H1 (cell line): Measurements from ENCODE around the gene LCLAT1. TPM values are rescaled to one million over a fixed set of nuclear protein-coding genes. Genes with fewer than 3 reads are reported as not detected.

Source experiments
- CTCF ChIA-PET: fragments of 300-600 bp; sonication (Branson Sonifier 250); formaldehyde crosslinking; loops from one replicate; lab custom pipeline; 2021; ENCODE audit not compliant: partially characterized antibody; lab: Charles Lee
- POLR2A ChIA-PET: fragments of 300-600 bp; sonication (Branson Sonifier 250); formaldehyde crosslinking; loops from one replicate; lab custom pipeline; 2021; ENCODE audit warnings: inconsistent platforms; ENCODE audit not compliant: partially characterized antibody; lab: Charles Lee
- DNase-seq, 2 experiments: peaks; one replicate each; pipeline versions ENCODE4 v3.0.0 to v3.0.0-alpha.2; 2010 to 2022; ENCODE audit warnings: low spot score in 2 of 2, low read depth in 1 of 2, mixed read lengths in 1 of 2
- FAIRE-seq: peaks from 2 replicates; lab custom pipeline; 2011; peaks lifted over from hg19 to GRCh38; lab: Jason Lieb, UNC
- H2AFZ ChIP-seq: 2 replicates; pipeline ENCODE4 v1.8.1; 2012; ENCODE audit warnings: low read length, inconsistent platforms
- H2AK5ac ChIP-seq: 2 replicates; pipeline ENCODE4 v1.6.1; 2013; ENCODE audit warnings: low read depth, low read length
- H2BK120ac ChIP-seq: replicated peaks from 2 replicates; pipeline ENCODE3; 2013; ENCODE audit warnings: low read depth, low read length, inconsistent platforms
- H2BK12ac ChIP-seq: 2 replicates; pipeline ENCODE4 v1.6.1; 2013; ENCODE audit warnings: low read depth, low read length
- H2BK15ac ChIP-seq: 2 replicates; pipeline ENCODE4 v1.6.1; 2013; ENCODE audit warnings: low read length
- H2BK20ac ChIP-seq: 2 replicates; pipeline ENCODE4 v1.6.1; 2013; ENCODE audit warnings: low read length
- H2BK5ac ChIP-seq: 2 replicates; pipeline ENCODE4 v1.6.1; 2013; ENCODE audit warnings: low read depth, low read length
- H3K14ac ChIP-seq: 2 replicates; pipeline ENCODE4 v1.6.1; 2013; ENCODE audit warnings: inconsistent platforms; ENCODE audit not compliant: insufficient read length
- H3K18ac ChIP-seq: 2 replicates; pipeline ENCODE4 v1.6.1; 2013; ENCODE audit warnings: low read length; ENCODE audit errors: extremely low read depth
- H3K23ac ChIP-seq: 2 replicates; pipeline ENCODE4 v1.6.1; 2013; ENCODE audit warnings: inconsistent platforms; ENCODE audit not compliant: insufficient read length
- H3K23me2 ChIP-seq: 2 replicates; pipeline ENCODE4 v1.6.1; 2013; ENCODE audit warnings: low read depth, low read length
- H3K27ac ChIP-seq: 2 replicates; pipeline ENCODE4 v1.6.1; 2011; ENCODE audit warnings: low read depth, low read length, inconsistent platforms
- H3K27me3 ChIP-seq, 4 experiments: replicated peaks in 1 of 4; 1 replicate in 1 of 4; 2 replicates in 3 of 4; pipeline versions ENCODE4 v1.6.1 to v1.8.1; 2011 to 2013; ENCODE audit warnings: low read length in 3 of 4, mild to moderate bottlenecking in 3 of 4, inconsistent platforms in 2 of 4, mixed read lengths in 2 of 4, moderate library complexity in 1 of 4; ENCODE audit not compliant: control insufficient read depth in 3 of 4, insufficient read depth in 3 of 4; ENCODE audit errors: extremely low read depth in 1 of 4
- H3K36me3 ChIP-seq, 4 experiments: 2 replicates each; pipeline versions ENCODE4 v1.6.1 to v1.8.1; 2011 to 2013; ENCODE audit warnings: mild to moderate bottlenecking in 4 of 4, low read length in 3 of 4, moderate library complexity in 2 of 4, control low read depth in 1 of 4, inconsistent platforms in 1 of 4; ENCODE audit not compliant: insufficient read depth in 4 of 4, control insufficient read depth in 2 of 4
- H3K4ac ChIP-seq: replicated peaks from 2 replicates; pipeline ENCODE3; 2013; ENCODE audit warnings: low read length, low read depth, mixed read lengths, inconsistent platforms; ENCODE audit not compliant: insufficient read length
- H3K4me1 ChIP-seq, 4 experiments: replicated peaks in 1 of 4; 1 replicate in 1 of 4; 2 replicates in 3 of 4; pipeline versions ENCODE4 v1.6.1 to v1.8.1; 2011 to 2013; ENCODE audit warnings: low read length in 3 of 4, inconsistent platforms in 2 of 4, mixed read lengths in 1 of 4; ENCODE audit not compliant: insufficient read depth in 4 of 4, control insufficient read depth in 3 of 4
- H3K4me2 ChIP-seq, 2 experiments: 2 replicates each; pipeline versions ENCODE4 v1.6.1 to v1.8.1; 2011 to 2013; ENCODE audit warnings: low read depth in 2 of 2, low read length in 2 of 2, control low read depth in 1 of 2, inconsistent platforms in 1 of 2, mild to moderate bottlenecking in 1 of 2; ENCODE audit not compliant: insufficient read depth in 1 of 2
- H3K4me3 ChIP-seq, 4 experiments: fragments of 200-600, 300-600 bp in 1 of 4; sonication (generic), shearing (Covaris generic), sonication (Bioruptor Twin) in 1 of 4; 2 replicates each; pipeline versions ENCODE4 v1.5.1 to v1.8.1; 2011 to 2016; ENCODE audit warnings: low read length in 4 of 4, low read depth in 3 of 4, control low read depth in 2 of 4, inconsistent platforms in 2 of 4, mild to moderate bottlenecking in 2 of 4, mixed read lengths in 1 of 4, moderate library complexity in 1 of 4; ENCODE audit not compliant: insufficient read depth in 2 of 4; ENCODE audit errors: extremely low read depth in 1 of 4
- H3K56ac ChIP-seq: replicated peaks from 2 replicates; pipeline ENCODE3; 2013; ENCODE audit warnings: low read depth, mild to moderate bottlenecking, mixed read lengths, low read length, inconsistent platforms; ENCODE audit not compliant: insufficient read length
- H3K79me1 ChIP-seq: 2 replicates; pipeline ENCODE4 v1.6.1; 2013; ENCODE audit warnings: low read depth, low read length, control low read depth
- H3K79me2 ChIP-seq, 2 experiments: 2 replicates each; pipeline versions ENCODE4 v1.6.1 to v1.8.1; 2012 to 2013; ENCODE audit warnings: low read length in 2 of 2, mild to moderate bottlenecking in 2 of 2, inconsistent platforms in 1 of 2; ENCODE audit not compliant: insufficient read depth in 2 of 2, control insufficient read depth in 1 of 2
- H3K9ac ChIP-seq, 4 experiments: replicated peaks in 1 of 4; 1 replicate in 1 of 4; 2 replicates in 3 of 4; pipeline versions ENCODE4 v1.6.1 to v1.8.1; 2011 to 2013; ENCODE audit warnings: low read depth in 3 of 4, low read length in 3 of 4, control low read depth in 2 of 4, mild to moderate bottlenecking in 2 of 4, moderate library complexity in 2 of 4, inconsistent platforms in 1 of 4; ENCODE audit errors: extremely low read depth in 1 of 4
- H3K9me3 ChIP-seq, 2 experiments: 2 replicates each; pipeline versions ENCODE4 v1.6.1 to v1.8.1; 2012 to 2013; ENCODE audit warnings: mild to moderate bottlenecking in 2 of 2, moderate library complexity in 2 of 2, control low read depth in 1 of 2, inconsistent platforms in 1 of 2, low read depth in 1 of 2, low read length in 1 of 2, mixed read lengths in 1 of 2; ENCODE audit not compliant: insufficient read depth in 2 of 2
- H4K20me1 ChIP-seq, 2 experiments: replicated peaks in 1 of 2; 2 replicates each; pipeline versions ENCODE3 to v1.8.1; 2011 to 2013; ENCODE audit warnings: inconsistent platforms in 2 of 2, low read length in 2 of 2, mild to moderate bottlenecking in 1 of 2; ENCODE audit not compliant: insufficient read depth in 2 of 2, control insufficient read depth in 1 of 2
- H4K5ac ChIP-seq: 2 replicates; pipeline ENCODE4 v1.6.1; 2013; ENCODE audit warnings: low read length, low read depth, mixed read lengths, inconsistent platforms; ENCODE audit not compliant: insufficient read length
- H4K8ac ChIP-seq: 2 replicates; pipeline ENCODE4 v1.8.0; 2013; ENCODE audit warnings: mild to moderate bottlenecking, moderate library complexity, low read length, inconsistent platforms; ENCODE audit not compliant: insufficient read depth; ENCODE audit errors: extremely low read depth
- H4K91ac ChIP-seq: replicated peaks from 2 replicates; pipeline ENCODE3; 2013; ENCODE audit warnings: low read length, mixed read lengths, inconsistent platforms; ENCODE audit not compliant: insufficient read length
- BCL11A ChIP-seq, 2 experiments: IDR thresholded peaks; one replicate each; pipeline ENCODE4 v1.6.1; 2011; ENCODE audit warnings: low read depth in 2 of 2, low read length in 2 of 2, mild to moderate bottlenecking in 2 of 2
- HDAC6 ChIP-seq: IDR thresholded peaks from one replicate; pipeline ENCODE4 v1.7.1; 2012; ENCODE audit warnings: low read depth, mild to moderate bottlenecking, inconsistent platforms, low read length, moderate library complexity
- NANOG ChIP-seq: IDR thresholded peaks from 2 replicates; pipeline ENCODE4 v1.6.1; 2011; ENCODE audit warnings: low read length, low read depth, mild to moderate bottlenecking, inconsistent platforms; ENCODE audit not compliant: insufficient read depth, poor library complexity, severe bottlenecking
- POLR2A ChIP-seq, 2 experiments: IDR thresholded peaks; 1 replicate in 1 of 2; 2 replicates in 1 of 2; pipeline ENCODE4 v1.6.1; 2011; ENCODE audit warnings: low read depth in 2 of 2, low read length in 2 of 2, mild to moderate bottlenecking in 2 of 2; ENCODE audit errors: control extremely low read depth in 1 of 2
- SIRT6 ChIP-seq: IDR thresholded peaks from one replicate; pipeline ENCODE4 v1.7.1; 2012; ENCODE audit warnings: low read length, inconsistent platforms
- SP4 ChIP-seq: IDR thresholded peaks from 2 replicates; pipeline ENCODE4 v1.6.1; 2012; ENCODE audit warnings: low read length, inconsistent platforms
- SUZ12 ChIP-seq: fragments of 200-600 bp; sonication (generic); IDR thresholded peaks from 2 replicates; pipeline ENCODE4 v1.6.1; 2012; ENCODE audit warnings: mild to moderate bottlenecking, inconsistent platforms, low read length, moderate library complexity, mixed read lengths
- TEAD4 ChIP-seq: IDR thresholded peaks from 2 replicates; pipeline ENCODE4 v1.6.1; 2012; ENCODE audit warnings: low read depth, low read length, inconsistent platforms, mixed read lengths
- WGBS, 2 experiments: shearing (Covaris generic) in 1 of 2; methylation state at CpG; one replicate each; pipeline versions ENCODE4 v1.1.6 to v1.1.7; 2013 to 2015; ENCODE audit warnings: low lambda C conversion rate in 2 of 2, mixed read lengths in 2 of 2, inconsistent platforms in 1 of 2, low coverage in 1 of 2, missing lambda C conversion rate in 1 of 2; ENCODE audit not compliant: insufficient replicate concordance in 2 of 2, insufficient coverage in 1 of 2, insufficient read length in 1 of 2; ENCODE audit errors: extremely low coverage in 1 of 2, missing lambda C conversion rate in 1 of 2; 5-methylcytosine and 5-hydroxymethylcytosine counted together
- polyA plus RNA-seq, 7 experiments: library from polyadenylated mRNA; depleted of rRNA in 3 of 7; stranded (reverse) in 5 of 7; unstranded in 2 of 7; fragments of >200 nt in 5 of 7; fragments of 200-250 nt in 2 of 7; gene quantifications; 1 replicate in 5 of 7; 2 replicates in 1 of 7; 4 replicates in 1 of 7; pipeline versions ENCODE4 v1.2.1 to v1.2.3, GENCODE V29; 2011 to 2013; ENCODE audit warnings: missing spikeins in 2 of 7, mixed read lengths in 2 of 7
- total RNA-seq: library from RNA; stranded (reverse); fragmentation: NEBNext Ultra II Directional; extraction: Animal tissue kit (Norgen Biotek cat#: 25700); gene quantifications from 2 replicates; pipeline ENCODE4 v1.2.1, GENCODE V29; 2021
- TF ChIP-seq, protein P1 (sequence below): IDR thresholded peaks from 2 replicates; pipeline ENCODE4 v1.6.1; 2012; ENCODE audit warnings: low read length, inconsistent platforms

LCLAT1 gene
- total and polyA plus RNA-seq, 2 of the 8 experiments (the other 6 are each of a cell fraction or from before 2014, with no cell fraction given), result 7.6 to 22.0 TPM

DNA sequence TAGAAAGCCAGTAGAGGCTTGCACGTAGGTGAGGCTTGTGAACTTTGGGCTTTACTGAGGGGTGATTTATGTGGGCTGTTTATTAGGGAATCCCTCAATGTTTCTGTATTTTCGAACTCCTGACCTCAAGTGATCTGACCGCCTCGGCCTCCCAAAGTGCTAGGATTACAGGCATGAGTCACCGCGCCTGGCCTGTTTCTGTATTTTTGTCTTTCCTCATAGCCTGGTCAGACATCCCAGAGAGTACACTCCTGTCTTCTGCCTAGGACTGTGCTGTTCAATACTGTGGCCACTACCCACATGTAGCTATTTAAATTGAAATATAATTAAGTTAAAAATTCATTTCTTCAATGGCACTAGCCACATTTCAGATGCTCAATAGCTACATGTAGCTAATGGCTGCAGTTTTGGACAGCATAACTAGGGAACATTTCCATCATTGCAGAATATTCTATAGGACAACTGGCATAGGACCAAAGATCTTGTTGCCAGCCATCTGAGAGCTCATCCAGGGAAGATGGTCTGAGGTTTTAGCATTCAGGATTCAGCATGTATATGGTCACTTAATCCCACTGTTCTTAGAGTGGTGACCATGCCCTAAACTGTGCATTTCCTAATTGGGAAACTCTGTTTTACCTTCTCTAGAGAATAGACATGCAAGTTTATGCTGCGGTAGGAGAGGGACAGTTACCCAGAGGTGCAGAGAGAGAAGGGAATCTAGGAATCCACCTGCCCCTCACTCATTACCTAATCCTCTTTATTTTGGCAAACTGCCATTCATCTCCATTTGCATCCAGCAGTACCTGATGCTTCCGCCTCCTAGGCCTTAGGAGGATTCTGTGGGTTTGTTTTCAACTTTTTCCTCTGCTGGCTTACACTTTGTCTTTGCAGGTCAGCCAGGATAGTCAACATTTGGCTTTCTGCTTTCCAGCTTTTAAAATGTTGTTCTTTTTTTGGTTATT is 64.4 kb downstream of the LCLAT1 start:
- H3K79me1 ChIP-seq, result no peaks in the 10 kb centered on the region; the same call in 1 of the 2 replicates
- no peaks in the 10 kb centered on the region for H3K27me3 ChIP-seq
- peaks cover 0 to 48% of the 10 kb centered on the region in 2 experiments; a peak in 2 of 4 replicates for H3K79me2 ChIP-seq
- no peak overlapping the region for H3K23ac ChIP-seq
- no peak overlapping the region for H2BK5ac ChIP-seq
- H2BK15ac ChIP-seq, result no peak overlapping the region
- no peaks in the 10 kb centered on the region for H4K20me1 ChIP-seq
- peak overlapping the region in 1 of 4 experiments; percentile 34; a peak in 1 of 7 replicates for H3K9ac ChIP-seq
- no peak overlapping the region for H2BK20ac ChIP-seq
- H3K4ac ChIP-seq, result no peak overlapping the region
- H2BK120ac ChIP-seq, result no peak overlapping the region
- H3K9me3 ChIP-seq, result peaks cover 0 to 2% of the 10 kb centered on the region in 2 experiments; a peak in 1 of 4 replicates
- DNase-seq, result no peak
- no peak overlapping the region for H2BK12ac ChIP-seq
- no peak overlapping the region for H3K18ac ChIP-seq
- H3K36me3 ChIP-seq, result no peaks in the 10 kb centered on the region
- H3K4me1 ChIP-seq, result peaks cover 0 to 19% (median 5%) of the 10 kb centered on the region in 4 experiments; a peak in 3 of 7 replicates
- H4K8ac ChIP-seq, result no peak overlapping the region
- H3K4me3 ChIP-seq, result no peak overlapping the region
- H2AK5ac ChIP-seq, result no peak overlapping the region
- H3K27ac ChIP-seq, result no peak overlapping the region
- CTCF ChIA-PET, result interaction anchor here (0.8 to 1.4 kb wide), 2 partner anchors 17 to 304 kb away, joined by 3 read pairs; no protein-coding TSS in a partner anchor
- peak overlapping the region in 1 of 2 experiments; percentile 6; a peak in 1 of 4 replicates for H3K4me2 ChIP-seq
- POLR2A ChIA-PET, result no interaction called here
- 79% methylated on average over 8 of the region's 8 CpGs; no CpG with 5 or more reads in 1 of the 2 experiments for WGBS, 2 experiments
- FAIRE-seq, result peak; percentile 84
- no peaks in the 10 kb centered on the region for H3K23me2 ChIP-seq
- no peak overlapping the region for H4K91ac ChIP-seq
- no peak overlapping the region for H3K14ac ChIP-seq
- H4K5ac ChIP-seq, result no peak overlapping the region
- H3K56ac ChIP-seq, result no peak overlapping the region
- H2AFZ ChIP-seq, result no peak overlapping the region
- TF ChIP-seq SUZ12 (no peak), HDAC6 (no peak), SP4 (no peak), BCL11A (IDR thresholded peaks at IDR 0.05; ENCODE audit: low read depth in 2 of 2, low read length in 2 of 2) (no peak), POLR2A (IDR thresholded peaks at IDR 0.05; ENCODE audit: control extremely low read depth in 1 of 2, low read depth in 2 of 2, low read length in 2 of 2) (no peak), NANOG (no peak), SIRT6 (no peak), TEAD4 (no peak)
- TF ChIP-seq, protein P1, sequence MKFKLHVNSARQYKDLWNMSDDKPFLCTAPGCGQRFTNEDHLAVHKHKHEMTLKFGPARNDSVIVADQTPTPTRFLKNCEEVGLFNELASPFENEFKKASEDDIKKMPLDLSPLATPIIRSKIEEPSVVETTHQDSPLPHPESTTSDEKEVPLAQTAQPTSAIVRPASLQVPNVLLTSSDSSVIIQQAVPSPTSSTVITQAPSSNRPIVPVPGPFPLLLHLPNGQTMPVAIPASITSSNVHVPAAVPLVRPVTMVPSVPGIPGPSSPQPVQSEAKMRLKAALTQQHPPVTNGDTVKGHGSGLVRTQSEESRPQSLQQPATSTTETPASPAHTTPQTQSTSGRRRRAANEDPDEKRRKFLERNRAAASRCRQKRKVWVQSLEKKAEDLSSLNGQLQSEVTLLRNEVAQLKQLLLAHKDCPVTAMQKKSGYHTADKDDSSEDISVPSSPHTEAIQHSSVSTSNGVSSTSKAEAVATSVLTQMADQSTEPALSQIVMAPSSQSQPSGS, result no peak
